ENCODE results near the gene OTULIN.

OTULIN gene

GRCh38 chr5:14664270-14665100 is at the start of gene OTULIN:
TSS of gene OTULIN (plus strand) at chr5:14664718. CDS start at chr5:14664826, 108 bp downstream.
- TF ChIP-seq JUND (IDR thresholded peaks at IDR 0.05; ENCODE audit: low read depth), result no peak
- DNase-seq (ENCODE audit: low read depth in 1 of 2, low spot score in 1 of 2), result peak; percentile 90 to 95
- in situ Hi-C loops (cut with HindIII; ENCODE audit: low pct_unique_long_range_greater_than_20kb, low sequenced_read_pairs), result no loop called here

- TF ChIP-seq JUND (IDR thresholded peaks at IDR 0.05; ENCODE audit: low read depth), result no peak
- DNase-seq (ENCODE audit: low read depth in 1 of 2, low spot score in 1 of 2), result no peak
- in situ Hi-C loops (cut with HindIII; ENCODE audit: low pct_unique_long_range_greater_than_20kb, low sequenced_read_pairs), result no loop called here
Observed at GRCh38 chr5:14615365-14615764, 49.2 kb upstream of the OTULIN start.

GRCh38 chr5:14617441-14617840 is 47.1 kb upstream of the OTULIN start:
- DNase-seq (ENCODE audit: low read depth in 1 of 2, low spot score in 1 of 2), result no peak
- no peak for TF ChIP-seq JUND (IDR thresholded peaks at IDR 0.05; ENCODE audit: low read depth)
- in situ Hi-C loops (cut with HindIII; ENCODE audit: low pct_unique_long_range_greater_than_20kb, low sequenced_read_pairs), result no loop called here

GRCh38 chr5:14627270-14627669 is 37.2 kb upstream of the OTULIN start:
- no peak for DNase-seq (ENCODE audit: low read depth in 1 of 2, low spot score in 1 of 2)
- in situ Hi-C loops (cut with HindIII; ENCODE audit: low pct_unique_long_range_greater_than_20kb, low sequenced_read_pairs), result no loop called here
- TF ChIP-seq JUND (IDR thresholded peaks at IDR 0.05; ENCODE audit: low read depth), result no peak

GRCh38 chr5:14628346-14628745 is 36.2 kb upstream of the OTULIN start:
- no peak for TF ChIP-seq JUND (IDR thresholded peaks at IDR 0.05; ENCODE audit: low read depth)
- in situ Hi-C loops (cut with HindIII; ENCODE audit: low pct_unique_long_range_greater_than_20kb, low sequenced_read_pairs), result no loop called here

GRCh38 chr5:14630671-14631070 is 33.8 kb upstream of the OTULIN start:
- TF ChIP-seq JUND (IDR thresholded peaks at IDR 0.05; ENCODE audit: low read depth), result no peak
- no peak for DNase-seq (ENCODE audit: low read depth in 1 of 2, low spot score in 1 of 2)
- in situ Hi-C loops (cut with HindIII; ENCODE audit: low pct_unique_long_range_greater_than_20kb, low sequenced_read_pairs), result no loop called here

More at GRCh38 chr5:14628346-14628745, 36.2 kb upstream of the OTULIN start:
- DNase-seq (ENCODE audit: low read depth in 1 of 2, low spot score in 1 of 2), result peak; percentile 39 to 81

- DNase-seq (ENCODE audit: low read depth in 1 of 2, low spot score in 1 of 2), result no peak
- in situ Hi-C loops (cut with HindIII; ENCODE audit: low pct_unique_long_range_greater_than_20kb, low sequenced_read_pairs), result no loop called here
- TF ChIP-seq JUND (IDR thresholded peaks at IDR 0.05; ENCODE audit: low read depth), result no peak
Observed at GRCh38 chr5:14635656-14636055, 28.9 kb upstream of the OTULIN start.

- in situ Hi-C loops (cut with HindIII; ENCODE audit: low pct_unique_long_range_greater_than_20kb, low sequenced_read_pairs), result no loop called here
- DNase-seq (ENCODE audit: low read depth in 1 of 2, low spot score in 1 of 2), result no peak
Observed at GRCh38 chr5:14640765-14641164, 23.8 kb upstream of the OTULIN start.

GRCh38 chr5:14644623-14645237 is 19.8 kb upstream of the OTULIN start:
- no peak for TF ChIP-seq JUND (IDR thresholded peaks at IDR 0.05; ENCODE audit: low read depth)
- DNase-seq (ENCODE audit: low read depth in 1 of 2, low spot score in 1 of 2), result no peak
- in situ Hi-C loops (cut with HindIII; ENCODE audit: low pct_unique_long_range_greater_than_20kb, low sequenced_read_pairs), result no loop called here

More at GRCh38 chr5:14640765-14641164, 23.8 kb upstream of the OTULIN start:
- no peak for TF ChIP-seq JUND (IDR thresholded peaks at IDR 0.05; ENCODE audit: low read depth)

GRCh38 chr5:14650052-14650451 is 14.5 kb upstream of the OTULIN start:
- no peak for TF ChIP-seq JUND (IDR thresholded peaks at IDR 0.05; ENCODE audit: low read depth)
- in situ Hi-C loops (cut with HindIII; ENCODE audit: low pct_unique_long_range_greater_than_20kb, low sequenced_read_pairs), result no loop called here
- DNase-seq (ENCODE audit: low read depth in 1 of 2, low spot score in 1 of 2), result no peak

GRCh38 chr5:14655146-14655741 is 9.3 kb upstream of the OTULIN start:
- no peak for TF ChIP-seq JUND (IDR thresholded peaks at IDR 0.05; ENCODE audit: low read depth)
- in situ Hi-C loops (cut with HindIII; ENCODE audit: low pct_unique_long_range_greater_than_20kb, low sequenced_read_pairs), result no loop called here
- DNase-seq (ENCODE audit: low read depth in 1 of 2, low spot score in 1 of 2), result peak in 1 of 2 experiments; percentile 15

GRCh38 chr5:14656898-14657297 is 7.6 kb upstream of the OTULIN start:
- in situ Hi-C loops (cut with HindIII; ENCODE audit: low pct_unique_long_range_greater_than_20kb, low sequenced_read_pairs), result no loop called here
- no peak for DNase-seq (ENCODE audit: low read depth in 1 of 2, low spot score in 1 of 2)
- TF ChIP-seq JUND (IDR thresholded peaks at IDR 0.05; ENCODE audit: low read depth), result no peak
